Activated CD4-positive, alpha-beta T cell treated with anti-CD3 and anti-CD28 coated beads for 4 hours (primary cell): ENCODE measurements around the gene ABCF3.

Experiments used
- DNase-seq, 2 donors: peaks; one replicate each; pipeline ENCODE4 v3.0.0-alpha.2; 2020

ABCF3 gene

DNA sequence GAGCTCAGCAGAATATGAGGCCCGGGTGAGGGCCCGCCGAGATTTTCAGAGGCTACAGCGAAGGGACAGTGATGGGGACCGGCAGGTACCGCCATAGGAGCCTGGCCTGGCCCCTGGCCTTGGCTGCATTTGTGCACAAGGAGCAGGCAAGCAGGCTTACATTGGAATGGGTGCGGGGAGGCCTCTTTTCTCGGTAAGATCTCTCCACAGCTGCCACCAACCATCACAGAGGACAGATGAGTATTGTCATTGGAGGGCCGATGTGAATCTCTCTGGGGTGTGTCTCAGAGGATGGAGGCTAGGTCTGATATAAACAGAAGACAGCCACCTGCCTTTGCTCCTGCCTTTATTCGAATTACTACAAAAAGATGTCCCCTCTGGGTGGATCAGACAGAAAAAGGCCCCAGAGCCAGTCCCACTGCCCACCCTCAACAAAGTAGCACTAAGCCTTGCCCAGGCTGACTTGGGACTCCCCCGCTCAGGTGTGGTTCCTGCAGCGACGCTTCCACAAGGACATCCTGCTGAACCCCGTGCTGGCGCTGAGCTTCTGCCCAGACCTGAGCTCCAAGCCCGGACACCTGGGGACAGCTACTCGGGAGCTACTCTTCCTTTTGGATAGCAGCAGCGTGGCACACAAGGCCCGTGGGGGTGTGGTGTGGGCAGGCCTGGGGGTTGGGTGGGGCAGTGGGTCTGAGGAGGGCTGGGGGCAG is 48.8 kb downstream of the ABCF3 start:
- DNase-seq: no peak

DNA sequence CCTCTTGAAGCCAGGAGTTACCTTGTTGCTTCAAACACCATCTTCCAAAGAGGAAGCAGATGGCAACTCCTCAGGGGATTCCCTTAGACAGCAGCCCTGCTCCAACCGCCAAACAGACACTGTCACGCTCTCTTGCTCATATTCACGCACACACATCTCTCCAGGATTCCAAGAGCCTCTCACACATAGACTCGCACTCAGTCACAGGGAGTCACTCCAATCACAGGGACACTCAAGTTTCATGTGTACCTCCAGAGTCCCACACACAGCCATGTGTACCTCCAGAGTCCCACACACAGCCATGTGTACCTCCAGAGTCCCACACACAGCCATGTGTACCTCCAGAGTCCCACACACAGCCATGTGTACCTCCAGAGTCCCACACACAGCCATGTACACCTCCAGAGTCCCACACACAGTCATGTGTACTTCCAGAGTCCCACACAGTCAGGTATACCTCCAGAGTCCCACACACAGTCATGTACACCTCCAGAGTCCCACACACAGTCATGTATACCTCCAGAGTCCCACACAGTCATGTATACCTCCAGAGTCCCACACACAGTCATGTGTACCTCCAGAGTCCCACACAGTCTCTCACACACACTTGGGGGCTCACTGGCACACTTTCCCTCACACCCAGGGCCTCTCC is 49.5 kb downstream of the ABCF3 start:
- no peak for DNase-seq

DNA sequence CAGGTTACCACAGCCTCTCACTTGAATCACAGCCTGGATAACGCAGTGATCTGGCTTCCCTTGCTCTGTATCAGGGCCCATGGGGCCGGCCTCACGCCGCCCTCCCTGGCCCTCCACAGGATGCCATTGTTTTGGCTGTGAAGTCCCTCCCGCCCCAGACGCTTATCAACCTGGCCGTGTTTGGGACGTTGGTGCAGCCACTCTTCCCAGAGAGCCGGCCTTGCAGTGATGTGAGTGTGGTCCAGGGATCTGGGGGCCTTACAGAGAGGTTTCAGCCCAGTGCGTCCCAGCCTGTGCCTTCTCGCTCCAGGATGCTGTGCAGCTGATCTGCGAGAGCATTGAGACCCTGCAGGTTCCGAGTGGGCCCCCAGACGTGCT is 50.0 kb downstream of the ABCF3 start:
- no peak for DNase-seq

DNA sequence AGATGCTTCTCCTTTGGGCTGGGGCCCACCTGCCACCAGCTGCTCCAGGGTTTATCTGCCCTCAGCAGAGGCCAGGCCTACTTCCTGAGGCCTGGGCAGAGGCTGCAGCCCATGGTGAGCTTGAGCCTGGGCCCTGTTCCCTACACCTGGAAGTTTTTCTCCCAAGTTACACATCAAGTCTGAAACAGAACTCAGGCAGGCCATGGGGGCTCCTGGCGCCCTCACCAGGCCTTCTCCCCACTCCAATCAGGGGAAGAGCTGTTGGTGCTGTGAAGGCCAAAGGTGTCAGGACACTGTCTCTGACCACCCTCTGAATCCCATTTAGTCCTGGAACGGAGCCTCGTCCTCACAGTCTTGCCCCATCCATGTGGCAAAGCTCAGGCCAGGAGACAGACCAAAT is 50.6 kb downstream of the ABCF3 start:
- no peak for DNase-seq

DNA sequence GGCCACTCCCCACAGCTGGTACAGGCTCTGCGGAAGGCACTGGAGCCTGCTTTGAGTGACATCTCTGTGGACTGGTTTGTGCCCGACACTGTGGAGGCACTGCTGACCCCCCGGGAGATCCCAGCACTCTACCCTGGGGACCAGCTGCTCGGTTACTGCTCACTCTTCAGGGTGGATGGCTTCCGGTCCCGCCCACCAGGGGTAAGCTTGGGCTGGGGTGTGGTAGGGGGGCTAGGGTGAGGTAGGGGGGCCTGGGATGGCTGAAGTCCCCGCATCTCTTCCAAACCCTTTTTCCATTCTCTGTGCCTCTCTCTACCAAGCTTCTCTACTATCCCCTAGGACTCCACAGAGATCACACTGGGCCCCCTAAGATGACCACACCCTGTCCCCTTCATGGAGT is 51.2 kb downstream of the ABCF3 start:
- DNase-seq: no peak

DNA sequence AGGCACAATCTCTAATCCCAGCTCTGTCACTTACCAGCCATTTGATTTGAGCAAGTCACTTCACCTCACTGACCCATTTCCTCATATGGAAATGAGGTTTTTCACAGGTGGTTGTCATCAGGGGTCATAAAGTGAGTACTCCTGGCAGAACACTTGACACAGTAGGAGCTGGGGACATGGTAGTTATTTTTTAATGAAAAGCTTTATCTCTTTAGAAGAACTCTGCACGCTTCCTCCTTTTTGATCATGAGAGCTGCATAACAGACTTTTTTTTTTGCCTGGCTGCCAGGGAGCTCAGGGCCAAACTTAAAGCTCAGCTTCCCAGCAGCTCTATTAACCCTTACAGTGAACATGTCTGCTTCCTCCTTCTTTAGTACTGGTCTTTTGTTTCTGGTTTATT is 51.8 kb downstream of the ABCF3 start:
- DNase-seq: no peak

DNA sequence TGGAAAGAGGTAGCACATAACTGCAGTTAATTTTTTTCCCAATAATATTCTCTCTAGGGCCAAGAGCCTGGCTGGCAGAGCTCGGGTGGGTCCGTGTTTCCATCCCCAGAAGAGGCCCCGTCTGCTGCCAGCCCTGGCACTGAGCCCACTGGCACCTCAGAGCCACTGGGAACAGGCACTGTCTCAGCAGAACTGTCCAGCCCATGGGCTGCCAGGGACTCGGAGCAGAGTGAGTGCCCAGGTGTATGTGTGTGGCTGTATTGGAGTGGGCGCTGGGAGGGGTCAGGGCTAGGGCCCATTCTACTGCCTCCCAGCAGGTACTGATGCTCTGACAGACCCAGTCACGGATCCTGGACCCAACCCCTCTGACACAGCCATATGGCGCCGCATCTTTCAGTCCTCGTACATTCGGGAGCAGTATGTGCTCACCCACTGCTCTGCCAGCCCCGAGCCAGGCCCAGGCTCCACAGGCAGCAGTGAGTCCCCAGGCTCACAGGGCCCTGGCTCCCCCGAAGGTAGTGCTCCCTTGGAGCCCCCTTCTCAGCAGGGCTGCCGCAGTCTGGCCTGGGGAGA is 52.3 kb downstream of the ABCF3 start:
- no peak for DNase-seq

DNA sequence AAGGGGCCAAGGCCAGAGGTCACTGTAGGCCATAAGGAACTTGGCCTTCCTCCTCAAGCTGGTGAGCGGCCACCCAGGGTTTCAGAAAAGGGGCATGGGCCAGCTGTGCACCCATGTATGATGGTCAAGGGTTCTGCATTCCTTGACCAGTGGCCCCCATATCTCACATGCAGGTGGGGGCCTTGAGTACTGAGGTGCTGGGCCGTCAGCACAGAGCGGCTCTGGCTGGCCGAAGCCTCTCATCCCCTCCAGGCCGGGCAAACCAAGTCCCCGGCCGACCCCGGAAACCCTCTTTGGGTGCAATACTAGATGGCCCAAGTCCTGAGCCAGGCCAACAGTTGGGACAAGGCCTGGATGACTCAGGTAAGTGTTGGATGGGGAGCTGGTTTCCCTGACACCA is 53.2 kb downstream of the ABCF3 start:
- DNase-seq: no peak

DNA sequence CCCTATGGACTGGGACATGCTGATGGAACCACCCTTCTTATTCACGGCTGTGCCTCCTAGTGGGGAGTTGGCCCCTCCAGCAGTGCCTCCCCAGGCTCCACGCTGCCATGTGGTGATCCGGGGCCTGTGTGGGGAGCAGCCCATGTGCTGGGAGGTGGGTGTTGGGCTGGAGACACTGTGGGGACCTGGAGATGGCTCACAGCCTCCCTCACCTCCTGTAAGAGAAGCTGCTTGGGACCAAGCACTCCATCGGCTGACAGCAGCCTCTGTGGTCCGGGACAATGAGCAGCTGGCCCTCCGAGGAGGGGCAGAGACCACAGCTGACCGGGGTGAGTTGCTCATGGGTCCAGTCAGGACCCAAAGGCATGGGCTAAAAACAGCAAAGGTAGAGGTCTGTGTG is 53.7 kb downstream of the ABCF3 start:
- DNase-seq: no peak

DNA sequence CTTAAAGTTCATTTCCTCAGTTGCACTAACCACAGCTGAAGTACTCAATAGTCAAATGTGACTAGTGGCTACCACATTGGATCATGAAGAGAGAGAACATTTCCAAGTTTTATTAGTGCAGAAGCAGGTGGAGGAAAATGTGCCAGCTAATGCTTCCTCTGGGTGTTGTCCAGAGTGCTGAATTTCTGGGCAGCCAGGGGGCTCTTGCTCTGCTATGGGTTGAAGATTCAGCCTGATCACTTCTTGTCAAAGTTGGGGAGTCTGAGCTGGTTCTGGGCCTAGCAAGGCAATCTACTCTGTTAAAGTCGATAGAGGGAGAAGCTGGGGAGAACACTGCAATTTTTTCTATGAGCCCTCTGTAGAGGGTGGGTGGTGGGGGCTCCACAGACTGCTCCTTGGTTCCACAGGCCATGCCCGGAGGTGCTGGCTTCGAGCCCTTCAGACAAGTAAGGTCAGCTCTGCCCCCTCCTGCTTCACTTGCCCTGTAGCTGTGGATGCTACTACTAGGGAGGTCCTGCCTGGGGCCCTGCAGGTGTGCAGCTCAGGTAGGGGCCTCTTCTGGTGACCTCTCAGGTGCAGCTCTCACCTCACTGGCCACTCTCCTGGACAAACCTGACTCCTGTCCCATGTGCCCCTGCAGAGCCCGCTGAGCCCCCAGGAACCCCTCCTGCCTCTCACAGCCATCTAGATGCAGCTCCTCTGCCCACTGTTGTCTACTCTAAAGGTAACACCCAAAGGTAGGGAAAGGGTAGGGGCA is 54.6 kb downstream of the ABCF3 start:
- no peak for DNase-seq

DNA sequence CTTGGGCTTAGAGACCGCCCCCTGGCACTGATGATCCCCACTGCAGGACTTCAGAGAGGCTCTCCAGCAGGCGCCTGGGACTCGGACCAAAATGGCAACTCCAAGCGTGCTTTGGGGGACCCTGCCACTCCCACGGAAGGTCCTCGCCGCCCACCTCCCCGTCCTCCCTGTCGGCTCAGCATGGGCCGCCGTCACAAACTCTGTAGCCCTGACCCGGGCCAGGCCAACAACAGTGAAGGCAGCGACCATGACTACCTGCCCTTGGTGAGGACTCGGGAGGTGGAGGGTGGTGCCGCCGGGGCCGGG is 55.1 kb downstream of the ABCF3 start:
- no peak for DNase-seq

DNA sequence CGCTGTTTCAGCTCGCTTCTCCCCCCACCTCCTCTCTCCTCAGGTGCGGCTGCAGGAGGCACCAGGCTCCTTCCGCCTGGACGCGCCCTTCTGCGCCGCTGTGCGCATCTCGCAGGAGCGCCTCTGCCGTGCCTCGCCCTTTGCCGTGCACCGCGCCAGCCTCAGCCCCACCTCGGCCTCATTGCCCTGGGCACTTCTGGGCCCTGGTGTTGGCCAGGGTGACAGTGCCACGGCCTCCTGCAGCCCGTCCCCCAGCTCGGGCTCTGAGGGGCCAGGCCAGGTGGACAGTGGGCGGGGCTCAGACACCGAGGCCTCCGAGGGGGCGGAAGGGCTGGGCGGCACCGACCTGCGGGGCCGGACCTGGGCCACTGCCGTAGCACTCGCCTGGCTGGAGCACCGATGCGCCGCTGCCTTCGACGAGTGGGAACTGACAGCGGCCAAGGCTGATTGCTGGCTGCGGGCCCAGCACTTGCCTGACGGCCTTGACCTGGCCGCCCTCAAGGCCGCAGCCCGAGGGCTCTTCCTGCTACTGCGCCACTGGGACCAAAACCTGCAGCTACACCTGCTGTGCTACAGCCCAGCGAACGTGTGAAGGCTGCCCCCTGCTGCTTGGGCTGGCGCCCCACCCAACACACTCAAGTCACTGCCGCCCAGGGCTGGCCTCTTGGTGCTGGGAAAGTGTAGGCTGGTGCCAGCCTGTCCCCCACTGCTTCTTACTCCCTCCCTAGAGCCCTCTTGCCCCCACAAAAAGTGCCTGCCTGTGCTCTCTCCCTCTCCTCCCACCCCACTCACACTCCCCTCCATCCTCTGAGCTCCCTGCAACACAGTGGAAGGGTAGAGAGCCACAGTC is 55.7 kb downstream of the ABCF3 start:
- no peak for DNase-seq

DNA sequence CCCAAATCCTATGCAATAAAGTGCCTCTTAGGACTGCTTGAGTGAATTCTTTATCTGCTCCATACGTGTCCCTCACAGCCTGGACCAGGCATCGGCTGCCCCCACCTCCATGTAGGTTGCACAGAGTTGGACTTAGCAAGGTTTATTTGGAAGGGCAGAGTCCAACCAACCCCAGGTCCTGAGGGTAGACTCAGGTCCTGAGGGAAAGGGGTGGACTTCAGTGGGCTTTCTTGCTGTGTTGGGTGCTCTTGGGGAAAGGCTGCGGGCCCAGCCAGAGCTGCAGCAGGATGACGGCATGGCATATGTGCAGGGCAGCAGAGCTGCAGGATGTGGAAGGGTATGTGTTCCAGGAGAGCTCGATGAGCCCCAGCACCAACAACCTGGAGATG is 56.3 kb downstream of the ABCF3 start:
- no peak for DNase-seq
